HCT116 (cell line): ENCODE measurements around the gene TARBP1.

Experiments
- CEBPB ChIP-seq: IDR thresholded peaks from 2 replicates; pipeline ENCODE4 v1.6.1; 2012; ENCODE audit warnings: low read depth
- MAX ChIP-seq: IDR thresholded peaks from 2 replicates; pipeline ENCODE4 v1.6.1; 2012
- POLR2A ChIP-seq: IDR thresholded peaks from 2 replicates; pipeline ENCODE4 v1.7.0; 2011; ENCODE audit warnings: borderline replicate concordance; ENCODE audit not compliant: insufficient read depth, insufficient read length; ENCODE audit errors: extremely low read depth
- POLR2AphosphoS5 ChIP-seq: IDR thresholded peaks from 2 replicates; pipeline ENCODE4 v1.6.1; 2011; ENCODE audit warnings: mild to moderate bottlenecking, low read depth, low read length, moderate library complexity
- RAD21 ChIP-seq: IDR thresholded peaks from 2 replicates; pipeline ENCODE4 v1.6.1; 2012; ENCODE audit warnings: low read depth, mild to moderate bottlenecking
- SP1 ChIP-seq: IDR thresholded peaks from 2 replicates; pipeline ENCODE4 v1.6.1; 2012; ENCODE audit warnings: low read depth
- TF ChIP-seq, protein P1 (sequence below), 3 experiments: fragments of 200-600 bp in 1 of 3; sonication (generic) in 1 of 3; IDR thresholded peaks in 2 of 3; conservative IDR thresholded peaks in 1 of 3; 2 replicates each; pipeline ENCODE4 v1.5.1; 2012 to 2017; ENCODE audit warnings: low read depth in 2 of 3, low read length in 2 of 3, antibody characterized with exemption in 1 of 3, borderline replicate concordance in 1 of 3, control low read depth in 1 of 3, mild to moderate bottlenecking in 1 of 3, mixed read lengths in 1 of 3, mixed run types in 1 of 3, moderate library complexity in 1 of 3; ENCODE audit not compliant: insufficient read depth in 1 of 3
- TF ChIP-seq, protein P2 (sequence below): IDR thresholded peaks from 2 replicates; pipeline ENCODE4 v1.6.1; 2011; ENCODE audit warnings: mild to moderate bottlenecking, low read length, moderate library complexity; ENCODE audit not compliant: insufficient replicate concordance; ENCODE audit errors: extremely low read depth

DNA sequence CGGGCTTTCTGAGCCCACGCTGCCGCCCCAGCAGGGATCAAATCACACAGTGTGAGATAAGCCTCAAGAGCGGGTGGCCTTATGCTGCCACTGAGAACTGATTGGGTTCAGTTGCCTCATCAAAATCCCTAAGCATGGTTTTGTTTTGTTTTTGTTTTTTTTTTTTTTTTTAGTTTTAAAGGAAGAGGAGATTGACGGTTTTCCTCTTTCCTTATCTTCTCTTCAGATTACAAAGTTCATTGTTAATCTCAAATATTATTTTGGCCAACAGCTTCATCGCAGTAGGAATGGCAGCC lies 105.1 kb downstream of the TARBP1 start:
- TF ChIP-seq POLR2AphosphoS5 (no peak), POLR2A (no peak), SP1 (no peak), RAD21 (no peak), CEBPB (no peak), MAX (no peak)
- TF ChIP-seq, protein P1, sequence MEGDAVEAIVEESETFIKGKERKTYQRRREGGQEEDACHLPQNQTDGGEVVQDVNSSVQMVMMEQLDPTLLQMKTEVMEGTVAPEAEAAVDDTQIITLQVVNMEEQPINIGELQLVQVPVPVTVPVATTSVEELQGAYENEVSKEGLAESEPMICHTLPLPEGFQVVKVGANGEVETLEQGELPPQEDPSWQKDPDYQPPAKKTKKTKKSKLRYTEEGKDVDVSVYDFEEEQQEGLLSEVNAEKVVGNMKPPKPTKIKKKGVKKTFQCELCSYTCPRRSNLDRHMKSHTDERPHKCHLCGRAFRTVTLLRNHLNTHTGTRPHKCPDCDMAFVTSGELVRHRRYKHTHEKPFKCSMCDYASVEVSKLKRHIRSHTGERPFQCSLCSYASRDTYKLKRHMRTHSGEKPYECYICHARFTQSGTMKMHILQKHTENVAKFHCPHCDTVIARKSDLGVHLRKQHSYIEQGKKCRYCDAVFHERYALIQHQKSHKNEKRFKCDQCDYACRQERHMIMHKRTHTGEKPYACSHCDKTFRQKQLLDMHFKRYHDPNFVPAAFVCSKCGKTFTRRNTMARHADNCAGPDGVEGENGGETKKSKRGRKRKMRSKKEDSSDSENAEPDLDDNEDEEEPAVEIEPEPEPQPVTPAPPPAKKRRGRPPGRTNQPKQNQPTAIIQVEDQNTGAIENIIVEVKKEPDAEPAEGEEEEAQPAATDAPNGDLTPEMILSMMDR (IDR thresholded peaks at IDR 0.05 in 2 of 3, conservative IDR thresholded peaks at IDR 0.05 in 1 of 3; ENCODE audit: borderline replicate concordance in 1 of 3, insufficient read depth in 1 of 3, low read depth in 2 of 3, low read length in 2 of 3) = no peak
- TF ChIP-seq, protein P2, sequence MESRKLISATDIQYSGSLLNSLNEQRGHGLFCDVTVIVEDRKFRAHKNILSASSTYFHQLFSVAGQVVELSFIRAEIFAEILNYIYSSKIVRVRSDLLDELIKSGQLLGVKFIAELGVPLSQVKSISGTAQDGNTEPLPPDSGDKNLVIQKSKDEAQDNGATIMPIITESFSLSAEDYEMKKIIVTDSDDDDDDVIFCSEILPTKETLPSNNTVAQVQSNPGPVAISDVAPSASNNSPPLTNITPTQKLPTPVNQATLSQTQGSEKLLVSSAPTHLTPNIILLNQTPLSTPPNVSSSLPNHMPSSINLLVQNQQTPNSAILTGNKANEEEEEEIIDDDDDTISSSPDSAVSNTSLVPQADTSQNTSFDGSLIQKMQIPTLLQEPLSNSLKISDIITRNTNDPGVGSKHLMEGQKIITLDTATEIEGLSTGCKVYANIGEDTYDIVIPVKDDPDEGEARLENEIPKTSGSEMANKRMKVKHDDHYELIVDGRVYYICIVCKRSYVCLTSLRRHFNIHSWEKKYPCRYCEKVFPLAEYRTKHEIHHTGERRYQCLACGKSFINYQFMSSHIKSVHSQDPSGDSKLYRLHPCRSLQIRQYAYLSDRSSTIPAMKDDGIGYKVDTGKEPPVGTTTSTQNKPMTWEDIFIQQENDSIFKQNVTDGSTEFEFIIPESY = no peak
